Adrenal gland (tissue), 5 donors: ENCODE data around the gene REEP3.

Experiments used
- POLR2A ChIP-seq, 2 donors: fragments of 450-650 bp; IDR thresholded peaks; one replicate each; pipeline ENCODE4 v1.6.1; 2017; ENCODE audit warnings: antibody characterized with exemption in 2 of 2, mild to moderate bottlenecking in 2 of 2, moderate library complexity in 1 of 2
- TF ChIP-seq, protein P1 (sequence below), 6 experiments: fragments of 450-650 bp in 4 of 6; fragments of 200-600 bp in 2 of 6; sonication (generic) in 1 of 6; IDR thresholded peaks; 1 replicate in 5 of 6; 2 replicates in 1 of 6; pipeline versions ENCODE4 v1.5.1 to v1.8.0; 2016 to 2021; ENCODE audit warnings: antibody characterized with exemption in 6 of 6, mild to moderate bottlenecking in 2 of 6, moderate library complexity in 1 of 6
- donor health status: DM: no; HTN: no; CAD: no.

- TF ChIP-seq, protein P1, sequence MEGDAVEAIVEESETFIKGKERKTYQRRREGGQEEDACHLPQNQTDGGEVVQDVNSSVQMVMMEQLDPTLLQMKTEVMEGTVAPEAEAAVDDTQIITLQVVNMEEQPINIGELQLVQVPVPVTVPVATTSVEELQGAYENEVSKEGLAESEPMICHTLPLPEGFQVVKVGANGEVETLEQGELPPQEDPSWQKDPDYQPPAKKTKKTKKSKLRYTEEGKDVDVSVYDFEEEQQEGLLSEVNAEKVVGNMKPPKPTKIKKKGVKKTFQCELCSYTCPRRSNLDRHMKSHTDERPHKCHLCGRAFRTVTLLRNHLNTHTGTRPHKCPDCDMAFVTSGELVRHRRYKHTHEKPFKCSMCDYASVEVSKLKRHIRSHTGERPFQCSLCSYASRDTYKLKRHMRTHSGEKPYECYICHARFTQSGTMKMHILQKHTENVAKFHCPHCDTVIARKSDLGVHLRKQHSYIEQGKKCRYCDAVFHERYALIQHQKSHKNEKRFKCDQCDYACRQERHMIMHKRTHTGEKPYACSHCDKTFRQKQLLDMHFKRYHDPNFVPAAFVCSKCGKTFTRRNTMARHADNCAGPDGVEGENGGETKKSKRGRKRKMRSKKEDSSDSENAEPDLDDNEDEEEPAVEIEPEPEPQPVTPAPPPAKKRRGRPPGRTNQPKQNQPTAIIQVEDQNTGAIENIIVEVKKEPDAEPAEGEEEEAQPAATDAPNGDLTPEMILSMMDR (IDR thresholded peaks at IDR 0.05) = no peak
- no peak for TF ChIP-seq POLR2A (IDR thresholded peaks at IDR 0.05)
Observed at GRCh38 chr10:63537536-63537935, 16.3 kb downstream of the REEP3 start.
